SK-N-MC (cell line): Measurements from ENCODE around the gene UGT1A7.

Source experiments
- EZH2 ChIP-seq: fragments of 200-600 bp; sonication (generic); IDR thresholded peaks from one replicate; pipeline ENCODE4 v1.6.1; 2017; ENCODE audit warnings: antibody characterized with exemption
- FOXP2 ChIP-seq: optimal IDR thresholded peaks from 2 replicates; pipeline ENCODE3; 2011; ENCODE audit warnings: mild to moderate bottlenecking, moderate library complexity; ENCODE audit not compliant: insufficient read depth; ENCODE audit errors: extremely low read length, control extremely low read depth
- POLR2AphosphoS5 ChIP-seq: IDR thresholded peaks from 2 replicates; pipeline ENCODE4 v1.6.1; 2012; ENCODE audit warnings: mild to moderate bottlenecking, low read depth, low read length, borderline replicate concordance

- TF ChIP-seq EZH2, result no peak
- TF ChIP-seq POLR2AphosphoS5, result no peak
- TF ChIP-seq FOXP2, result no peak
Measured at GRCh38 chr2:233707940-233708644, 26.4 kb downstream of the UGT1A7 start.
